ENCODE measurements around the gene SLC25A1. TPM values are rescaled to one million over a fixed set of nuclear protein-coding genes. Genes with fewer than 3 reads are reported as not detected.
"Not testable (repeated sequence)": the region's sequence is repeated elsewhere in the genome, so short reads cannot be mapped to it uniquely, and the experiment has no call there.

The SLC25A1 gene
- total RNA-seq, 1 experiment from 2014 or later = 201 TPM

DNA sequence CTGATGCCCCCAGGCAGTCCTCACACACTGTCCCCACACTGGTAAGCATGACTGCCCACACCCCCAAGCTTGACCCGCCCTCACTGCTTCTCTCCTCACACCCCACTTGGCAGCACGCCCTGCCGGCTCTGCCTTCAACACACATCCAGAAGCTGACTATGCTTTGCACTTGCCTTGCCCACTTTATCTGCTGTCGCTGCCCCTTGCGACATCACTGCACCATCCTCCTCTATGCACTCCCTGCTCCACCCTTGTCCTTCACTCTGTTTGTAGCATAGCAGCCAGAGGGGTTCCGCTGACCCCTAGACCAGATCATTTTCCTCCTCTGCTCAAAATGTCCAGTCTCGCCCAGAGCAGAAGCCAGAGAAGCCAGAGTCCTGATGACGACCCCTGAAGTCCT is 25.3 kb upstream of the SLC25A1 start (continued):
- TF ChIP-seq, protein P1, sequence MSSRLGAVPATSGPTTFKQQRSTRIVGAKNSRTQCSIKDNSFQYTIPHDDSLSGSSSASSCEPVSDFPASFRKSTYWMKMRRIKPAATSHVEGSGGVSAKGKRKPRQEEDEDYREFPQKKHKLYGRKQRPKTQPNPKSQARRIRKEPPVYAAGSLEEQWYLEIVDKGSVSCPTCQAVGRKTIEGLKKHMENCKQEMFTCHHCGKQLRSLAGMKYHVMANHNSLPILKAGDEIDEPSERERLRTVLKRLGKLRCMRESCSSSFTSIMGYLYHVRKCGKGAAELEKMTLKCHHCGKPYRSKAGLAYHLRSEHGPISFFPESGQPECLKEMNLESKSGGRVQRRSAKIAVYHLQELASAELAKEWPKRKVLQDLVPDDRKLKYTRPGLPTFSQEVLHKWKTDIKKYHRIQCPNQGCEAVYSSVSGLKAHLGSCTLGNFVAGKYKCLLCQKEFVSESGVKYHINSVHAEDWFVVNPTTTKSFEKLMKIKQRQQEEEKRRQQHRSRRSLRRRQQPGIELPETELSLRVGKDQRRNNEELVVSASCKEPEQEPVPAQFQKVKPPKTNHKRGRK (CRISPR knock-in tag; IDR thresholded peaks at IDR 0.05; ENCODE audit: borderline replicate concordance) = no peak
- TF ChIP-seq SOX15 (CRISPR knock-in tag; IDR thresholded peaks at IDR 0.05) (no peak), ZNF671 (CRISPR knock-in tag; IDR thresholded peaks at IDR 0.05) (no peak), JUN (CRISPR knock-in tag; IDR thresholded peaks at IDR 0.05) (no peak)
- TF ChIP-seq, protein P2, sequence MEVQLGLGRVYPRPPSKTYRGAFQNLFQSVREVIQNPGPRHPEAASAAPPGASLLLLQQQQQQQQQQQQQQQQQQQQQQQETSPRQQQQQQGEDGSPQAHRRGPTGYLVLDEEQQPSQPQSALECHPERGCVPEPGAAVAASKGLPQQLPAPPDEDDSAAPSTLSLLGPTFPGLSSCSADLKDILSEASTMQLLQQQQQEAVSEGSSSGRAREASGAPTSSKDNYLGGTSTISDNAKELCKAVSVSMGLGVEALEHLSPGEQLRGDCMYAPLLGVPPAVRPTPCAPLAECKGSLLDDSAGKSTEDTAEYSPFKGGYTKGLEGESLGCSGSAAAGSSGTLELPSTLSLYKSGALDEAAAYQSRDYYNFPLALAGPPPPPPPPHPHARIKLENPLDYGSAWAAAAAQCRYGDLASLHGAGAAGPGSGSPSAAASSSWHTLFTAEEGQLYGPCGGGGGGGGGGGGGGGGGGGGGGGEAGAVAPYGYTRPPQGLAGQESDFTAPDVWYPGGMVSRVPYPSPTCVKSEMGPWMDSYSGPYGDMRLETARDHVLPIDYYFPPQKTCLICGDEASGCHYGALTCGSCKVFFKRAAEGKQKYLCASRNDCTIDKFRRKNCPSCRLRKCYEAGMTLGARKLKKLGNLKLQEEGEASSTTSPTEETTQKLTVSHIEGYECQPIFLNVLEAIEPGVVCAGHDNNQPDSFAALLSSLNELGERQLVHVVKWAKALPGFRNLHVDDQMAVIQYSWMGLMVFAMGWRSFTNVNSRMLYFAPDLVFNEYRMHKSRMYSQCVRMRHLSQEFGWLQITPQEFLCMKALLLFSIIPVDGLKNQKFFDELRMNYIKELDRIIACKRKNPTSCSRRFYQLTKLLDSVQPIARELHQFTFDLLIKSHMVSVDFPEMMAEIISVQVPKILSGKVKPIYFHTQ (CRISPR knock-in tag; IDR thresholded peaks at IDR 0.05) = no peak

DNA sequence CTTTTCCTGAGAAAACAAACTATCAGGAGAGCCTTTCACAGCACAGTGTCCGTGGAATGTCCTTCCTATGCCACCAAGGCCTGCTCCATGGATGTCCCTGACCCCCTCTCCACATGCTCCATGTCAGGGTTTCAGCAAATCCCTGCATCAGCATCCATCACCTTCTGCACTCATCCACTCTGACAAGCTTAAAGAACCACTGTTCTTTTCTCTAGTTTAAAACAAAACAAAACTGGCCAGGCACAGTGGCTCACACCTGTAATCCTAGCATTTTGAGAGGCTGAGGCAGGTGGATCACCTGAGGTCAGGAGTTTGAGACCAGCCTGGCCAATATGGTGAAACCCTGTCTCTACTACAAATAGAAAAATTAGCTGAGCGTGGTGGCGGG is 24.3 kb upstream of the SLC25A1 start:
- ATAC-seq; H3K27ac Mint-ChIP-seq; H3K4me1 Mint-ChIP-seq; H3K4me3 Mint-ChIP-seq; CTCF ChIA-PET; H3K9me3 Mint-ChIP-seq; POLR2A ChIA-PET; H3K27me3 Mint-ChIP-seq (ENCODE audit: low read depth); DNase-seq (ENCODE audit: low spot score): not testable (repeated sequence)
- peaks cover 12% of the 10 kb centered on the region; the same call in 1 of the 2 replicates for H3K36me3 Mint-ChIP-seq

DNA sequence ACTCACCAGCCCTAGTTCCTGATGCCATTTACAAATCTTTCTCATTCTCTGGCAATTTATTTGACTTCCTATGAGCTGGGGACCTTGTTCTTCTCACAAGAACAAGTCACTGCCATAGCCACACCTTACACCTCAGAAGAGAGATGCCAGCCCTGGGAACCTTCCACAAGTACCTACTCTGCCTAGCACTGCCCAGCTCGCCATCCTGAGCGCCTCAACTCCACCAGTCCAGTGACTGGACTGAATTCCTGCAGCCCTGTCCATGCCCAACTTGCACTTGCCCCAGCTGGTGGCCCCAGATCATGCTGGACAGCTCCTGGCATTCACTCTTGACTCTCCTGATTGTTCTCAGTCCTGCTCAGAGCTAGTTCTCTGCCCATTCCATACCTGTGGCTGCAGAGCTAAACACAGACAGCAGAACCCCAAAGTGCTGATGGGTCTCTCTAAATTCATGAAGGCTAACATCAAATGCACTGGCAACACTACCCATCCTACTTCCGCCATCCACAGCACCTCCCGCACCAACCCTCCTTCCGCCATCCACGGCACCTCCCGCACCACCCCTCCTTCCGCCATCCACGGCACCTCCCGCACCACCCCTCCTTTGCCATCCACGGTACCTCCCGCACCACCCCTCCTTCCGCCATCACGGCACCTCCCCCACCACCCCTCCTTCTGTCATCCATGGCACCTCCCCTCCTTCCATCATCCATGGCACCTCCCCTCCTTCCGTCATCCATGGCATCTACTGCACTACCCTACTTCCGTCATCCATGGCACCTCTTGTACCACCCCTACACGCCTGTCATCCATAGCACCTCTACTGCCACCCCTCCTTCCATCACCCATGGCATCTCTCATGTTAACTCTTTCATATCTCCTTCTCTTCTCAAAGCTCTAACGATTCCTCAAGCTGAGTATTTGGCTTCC is 23.6 kb upstream of the SLC25A1 start:
- Mint-ChIP-seq H3K4me3 (no peak overlapping the region), H3K36me3 (peaks cover 10% of the 10 kb centered on the region; the same call in 1 of the 2 replicates), H3K4me1 (no peaks in the 10 kb centered on the region), H3K27ac (peak overlapping the region; percentile 77; the same call in 1 of the 2 replicates), H3K27me3 (ENCODE audit: low read depth) (no peaks in the 10 kb centered on the region), H3K9me3 (peaks cover 5% of the 10 kb centered on the region)
- CTCF ChIA-PET = no interaction called here
- ATAC-seq = no peak; the same call in 1 of the 2 replicates
- DNase-seq (ENCODE audit: low spot score) = no peak
- POLR2A ChIA-PET = no interaction called here
- TF ChIP-seq TP53 (CRISPR knock-in tag; IDR thresholded peaks at IDR 0.05) (no peak), TEAD1 (CRISPR knock-in tag; IDR thresholded peaks at IDR 0.05) (no peak), ZNF416 (CRISPR knock-in tag; IDR thresholded peaks at IDR 0.05) (no peak), MXD4 (CRISPR knock-in tag; IDR thresholded peaks at IDR 0.05; ENCODE audit: borderline replicate concordance) (no peak), JAZF1 (CRISPR knock-in tag; IDR thresholded peaks at IDR 0.05) (no peak), ZNF317 (CRISPR knock-in tag; IDR thresholded peaks at IDR 0.05; ENCODE audit: borderline replicate concordance, low read depth) (no peak), CREM (CRISPR knock-in tag; IDR thresholded peaks at IDR 0.05) (no peak), FOXK1 (CRISPR knock-in tag; IDR thresholded peaks at IDR 0.05) (no peak), NFE2L1 (CRISPR knock-in tag; IDR thresholded peaks at IDR 0.05) (no peak), MYBL2 (CRISPR knock-in tag; IDR thresholded peaks at IDR 0.05) (no peak)
- TF ChIP-seq, protein P3, sequence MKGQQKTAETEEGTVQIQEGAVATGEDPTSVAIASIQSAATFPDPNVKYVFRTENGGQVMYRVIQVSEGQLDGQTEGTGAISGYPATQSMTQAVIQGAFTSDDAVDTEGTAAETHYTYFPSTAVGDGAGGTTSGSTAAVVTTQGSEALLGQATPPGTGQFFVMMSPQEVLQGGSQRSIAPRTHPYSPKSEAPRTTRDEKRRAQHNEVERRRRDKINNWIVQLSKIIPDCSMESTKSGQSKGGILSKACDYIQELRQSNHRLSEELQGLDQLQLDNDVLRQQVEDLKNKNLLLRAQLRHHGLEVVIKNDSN (CRISPR knock-in tag; IDR thresholded peaks at IDR 0.05) = no peak
- TF ChIP-seq, protein P4, sequence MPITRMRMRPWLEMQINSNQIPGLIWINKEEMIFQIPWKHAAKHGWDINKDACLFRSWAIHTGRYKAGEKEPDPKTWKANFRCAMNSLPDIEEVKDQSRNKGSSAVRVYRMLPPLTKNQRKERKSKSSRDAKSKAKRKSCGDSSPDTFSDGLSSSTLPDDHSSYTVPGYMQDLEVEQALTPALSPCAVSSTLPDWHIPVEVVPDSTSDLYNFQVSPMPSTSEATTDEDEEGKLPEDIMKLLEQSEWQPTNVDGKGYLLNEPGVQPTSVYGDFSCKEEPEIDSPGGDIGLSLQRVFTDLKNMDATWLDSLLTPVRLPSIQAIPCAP (CRISPR knock-in tag; IDR thresholded peaks at IDR 0.05) = no peak
- TF ChIP-seq, protein P5, sequence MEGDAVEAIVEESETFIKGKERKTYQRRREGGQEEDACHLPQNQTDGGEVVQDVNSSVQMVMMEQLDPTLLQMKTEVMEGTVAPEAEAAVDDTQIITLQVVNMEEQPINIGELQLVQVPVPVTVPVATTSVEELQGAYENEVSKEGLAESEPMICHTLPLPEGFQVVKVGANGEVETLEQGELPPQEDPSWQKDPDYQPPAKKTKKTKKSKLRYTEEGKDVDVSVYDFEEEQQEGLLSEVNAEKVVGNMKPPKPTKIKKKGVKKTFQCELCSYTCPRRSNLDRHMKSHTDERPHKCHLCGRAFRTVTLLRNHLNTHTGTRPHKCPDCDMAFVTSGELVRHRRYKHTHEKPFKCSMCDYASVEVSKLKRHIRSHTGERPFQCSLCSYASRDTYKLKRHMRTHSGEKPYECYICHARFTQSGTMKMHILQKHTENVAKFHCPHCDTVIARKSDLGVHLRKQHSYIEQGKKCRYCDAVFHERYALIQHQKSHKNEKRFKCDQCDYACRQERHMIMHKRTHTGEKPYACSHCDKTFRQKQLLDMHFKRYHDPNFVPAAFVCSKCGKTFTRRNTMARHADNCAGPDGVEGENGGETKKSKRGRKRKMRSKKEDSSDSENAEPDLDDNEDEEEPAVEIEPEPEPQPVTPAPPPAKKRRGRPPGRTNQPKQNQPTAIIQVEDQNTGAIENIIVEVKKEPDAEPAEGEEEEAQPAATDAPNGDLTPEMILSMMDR (IDR thresholded peaks at IDR 0.05) = no peak
- TF ChIP-seq, protein P6, sequence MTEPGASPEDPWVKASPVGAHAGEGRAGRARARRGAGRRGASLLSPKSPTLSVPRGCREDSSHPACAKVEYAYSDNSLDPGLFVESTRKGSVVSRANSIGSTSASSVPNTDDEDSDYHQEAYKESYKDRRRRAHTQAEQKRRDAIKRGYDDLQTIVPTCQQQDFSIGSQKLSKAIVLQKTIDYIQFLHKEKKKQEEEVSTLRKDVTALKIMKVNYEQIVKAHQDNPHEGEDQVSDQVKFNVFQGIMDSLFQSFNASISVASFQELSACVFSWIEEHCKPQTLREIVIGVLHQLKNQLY (CRISPR knock-in tag; IDR thresholded peaks at IDR 0.05) = no peak
- TF ChIP-seq, protein P1 (CRISPR knock-in tag; IDR thresholded peaks at IDR 0.05; ENCODE audit: borderline replicate concordance) = no peak
